ENCODE data around the gene SPPL2C.

Gene SPPL2C, protein sequence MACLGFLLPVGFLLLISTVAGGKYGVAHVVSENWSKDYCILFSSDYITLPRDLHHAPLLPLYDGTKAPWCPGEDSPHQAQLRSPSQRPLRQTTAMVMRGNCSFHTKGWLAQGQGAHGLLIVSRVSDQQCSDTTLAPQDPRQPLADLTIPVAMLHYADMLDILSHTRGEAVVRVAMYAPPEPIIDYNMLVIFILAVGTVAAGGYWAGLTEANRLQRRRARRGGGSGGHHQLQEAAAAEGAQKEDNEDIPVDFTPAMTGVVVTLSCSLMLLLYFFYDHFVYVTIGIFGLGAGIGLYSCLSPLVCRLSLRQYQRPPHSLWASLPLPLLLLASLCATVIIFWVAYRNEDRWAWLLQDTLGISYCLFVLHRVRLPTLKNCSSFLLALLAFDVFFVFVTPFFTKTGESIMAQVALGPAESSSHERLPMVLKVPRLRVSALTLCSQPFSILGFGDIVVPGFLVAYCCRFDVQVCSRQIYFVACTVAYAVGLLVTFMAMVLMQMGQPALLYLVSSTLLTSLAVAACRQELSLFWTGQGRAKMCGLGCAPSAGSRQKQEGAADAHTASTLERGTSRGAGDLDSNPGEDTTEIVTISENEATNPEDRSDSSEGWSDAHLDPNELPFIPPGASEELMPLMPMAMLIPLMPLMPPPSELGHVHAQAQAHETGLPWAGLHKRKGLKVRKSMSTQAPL

DNA sequence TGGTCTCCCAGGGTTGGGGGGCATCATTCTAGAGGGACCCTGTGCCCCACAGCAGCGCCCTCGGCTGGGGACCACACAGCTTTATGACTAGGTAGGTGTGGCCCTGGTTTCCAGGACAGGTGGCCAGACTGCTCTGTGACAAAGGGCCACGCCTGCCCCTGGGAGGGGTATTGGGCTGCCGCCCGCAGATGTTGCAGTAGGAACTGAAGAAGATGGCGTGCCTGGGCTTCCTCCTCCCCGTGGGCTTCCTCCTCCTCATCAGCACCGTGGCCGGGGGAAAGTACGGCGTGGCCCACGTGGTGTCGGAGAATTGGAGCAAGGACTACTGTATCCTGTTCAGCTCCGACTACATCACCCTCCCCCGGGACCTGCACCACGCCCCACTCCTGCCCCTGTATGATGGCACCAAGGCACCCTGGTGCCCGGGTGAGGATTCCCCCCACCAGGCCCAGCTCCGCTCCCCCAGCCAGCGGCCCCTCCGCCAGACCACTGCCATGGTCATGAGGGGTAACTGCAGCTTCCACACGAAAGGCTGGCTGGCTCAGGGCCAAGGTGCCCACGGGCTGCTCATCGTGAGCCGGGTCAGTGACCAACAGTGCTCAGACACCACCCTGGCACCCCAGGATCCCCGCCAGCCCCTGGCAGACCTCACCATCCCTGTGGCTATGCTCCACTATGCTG, at the start of gene SPPL2C:
SPPL2C (plus strand) TSS at position 187 of the 681 bp plus-strand sequence; CDS start at position 213, 26 bp downstream.
- no peaks in the 10 kb centered on the region for H3K27me3 Mint-ChIP-seq

DNA sequence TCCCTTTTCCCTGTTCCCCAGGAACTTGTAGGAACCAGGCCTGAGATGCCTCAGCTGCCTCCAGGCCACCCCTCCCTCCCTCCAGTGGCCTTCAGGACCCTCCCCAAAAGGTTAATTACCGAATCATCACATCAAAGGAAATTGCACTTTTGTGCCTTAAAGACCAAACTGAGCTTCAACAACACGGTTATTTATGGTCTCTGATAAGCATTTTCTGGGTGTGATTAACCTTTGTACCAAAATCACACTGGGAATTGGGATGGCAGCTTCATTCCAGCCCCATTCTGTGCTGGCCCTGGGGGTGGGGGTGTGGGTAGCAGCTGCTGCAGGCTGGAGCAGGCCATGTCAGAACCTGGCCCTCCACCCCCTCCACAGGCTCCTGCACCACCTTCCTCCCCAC, 43.9 kb upstream of the SPPL2C start:
- H3K4me1 Mint-ChIP-seq (ENCODE audit: low read depth) = no peaks in the 10 kb centered on the region
- no peak overlapping the region for H3K4me3 Mint-ChIP-seq
- H3K27ac Mint-ChIP-seq = no peak overlapping the region
- no peaks in the 10 kb centered on the region for H3K9me3 Mint-ChIP-seq (ENCODE audit: low read depth)
- peaks cover 15% of the 10 kb centered on the region for H3K27me3 Mint-ChIP-seq
- no peaks in the 10 kb centered on the region for H3K36me3 Mint-ChIP-seq

More for the DNA sequence above, at the start of gene SPPL2C:
- no peaks in the 10 kb centered on the region for H3K9me3 Mint-ChIP-seq (ENCODE audit: low read depth)
- no peaks in the 10 kb centered on the region for H3K36me3 Mint-ChIP-seq
- H3K4me3 Mint-ChIP-seq = no peak within 1 kb of the TSS
- no peaks in the 10 kb centered on the region for H3K4me1 Mint-ChIP-seq (ENCODE audit: low read depth)
- no peak within 1 kb of the TSS for H3K27ac Mint-ChIP-seq

DNA sequence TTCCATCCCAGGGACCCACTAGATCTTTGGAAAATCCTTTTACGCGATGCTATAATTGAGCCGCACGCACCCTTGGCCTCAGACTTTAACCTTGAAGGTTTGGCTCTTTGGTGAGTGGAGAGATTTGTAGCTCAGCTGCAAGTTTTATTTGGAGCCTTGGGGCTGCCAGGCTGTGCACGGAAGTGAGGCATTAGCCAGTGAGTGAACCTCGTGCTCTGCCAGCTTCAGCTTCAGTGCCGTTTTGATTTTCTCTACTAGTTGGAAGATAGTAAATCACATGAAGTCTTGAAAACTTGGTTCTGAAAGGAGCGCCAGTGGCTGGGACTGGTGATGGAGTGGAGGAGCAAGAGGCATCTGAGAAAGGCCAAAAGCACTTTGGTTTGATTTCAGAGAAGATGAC, 43.3 kb upstream of the SPPL2C start:
- Mint-ChIP-seq H3K4me3 (no peak overlapping the region), H3K27me3 (peaks cover 17% of the 10 kb centered on the region), H3K27ac (no peak overlapping the region), H3K9me3 (ENCODE audit: low read depth) (no peaks in the 10 kb centered on the region), H3K36me3 (no peaks in the 10 kb centered on the region), H3K4me1 (ENCODE audit: low read depth) (no peaks in the 10 kb centered on the region)

DNA sequence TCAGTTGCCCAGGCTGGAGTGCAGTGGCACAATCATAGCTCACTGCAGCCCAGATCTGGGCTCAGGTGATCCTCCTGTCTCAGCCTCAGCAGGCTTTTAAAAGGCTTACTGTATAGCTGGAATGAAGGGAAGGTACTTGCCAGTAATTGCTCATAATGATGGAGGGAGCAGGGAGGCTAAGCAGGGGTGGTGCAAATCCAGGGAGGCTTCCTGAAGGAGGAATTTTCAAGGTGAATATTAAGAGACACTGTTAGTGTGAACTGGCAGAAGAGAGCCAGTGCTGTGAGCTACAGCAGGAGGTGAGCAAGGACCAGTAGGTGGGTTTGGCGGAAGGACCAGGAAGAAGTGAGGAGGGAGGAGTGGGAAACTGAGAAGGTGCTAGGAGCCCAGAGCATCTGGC, 35.8 kb upstream of the SPPL2C start:
- no peaks in the 10 kb centered on the region for H3K36me3 Mint-ChIP-seq
- H3K9me3 Mint-ChIP-seq (ENCODE audit: low read depth) = no peaks in the 10 kb centered on the region
- no peak overlapping the region for H3K27ac Mint-ChIP-seq
- no peak overlapping the region for H3K4me3 Mint-ChIP-seq
- H3K27me3 Mint-ChIP-seq = peaks cover 11% of the 10 kb centered on the region
- H3K4me1 Mint-ChIP-seq (ENCODE audit: low read depth) = no peaks in the 10 kb centered on the region

DNA sequence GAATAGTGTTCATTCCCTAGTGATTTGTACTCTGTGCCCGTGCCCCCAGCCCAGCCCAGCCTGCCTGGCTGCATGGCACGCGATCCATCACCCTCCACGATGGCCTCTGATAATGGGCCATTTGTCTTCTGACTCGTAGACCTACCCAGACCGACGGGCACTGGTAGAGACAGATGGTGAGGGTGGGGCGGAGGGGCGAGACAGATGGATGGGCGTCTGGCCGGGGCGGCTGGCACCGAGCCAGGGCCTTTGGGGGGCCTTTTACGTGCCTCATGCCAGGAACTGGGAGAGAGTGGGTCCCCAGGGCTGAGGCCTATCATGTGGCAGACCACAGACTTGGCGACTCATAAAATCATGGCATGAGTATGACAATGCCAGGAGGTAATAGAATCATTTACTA, 35.2 kb upstream of the SPPL2C start:
- H3K4me3 Mint-ChIP-seq = no peak overlapping the region
- H3K27ac Mint-ChIP-seq = no peak overlapping the region
- H3K27me3 Mint-ChIP-seq = peaks cover 7% of the 10 kb centered on the region
- no peaks in the 10 kb centered on the region for H3K9me3 Mint-ChIP-seq (ENCODE audit: low read depth)
- no peaks in the 10 kb centered on the region for H3K36me3 Mint-ChIP-seq
- H3K4me1 Mint-ChIP-seq (ENCODE audit: low read depth) = no peaks in the 10 kb centered on the region

DNA sequence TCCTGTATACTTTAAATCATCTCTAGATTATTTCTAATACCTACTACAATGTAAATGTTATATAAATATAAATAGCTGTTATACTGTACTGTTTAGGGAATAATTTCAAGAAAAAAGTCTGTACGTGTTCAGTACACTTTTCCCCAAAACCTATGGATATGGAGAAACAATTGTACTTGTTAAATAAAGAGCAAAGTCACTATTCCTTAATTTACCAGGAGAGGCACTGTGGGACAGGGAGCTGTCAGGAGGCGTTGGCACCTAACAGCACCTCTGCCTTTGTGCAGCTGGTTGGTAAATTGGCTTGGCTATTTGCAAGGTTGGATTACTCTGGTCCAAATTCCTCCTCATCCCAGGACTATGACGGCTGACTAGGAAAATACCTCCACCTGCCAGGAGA, 32.6 kb upstream of the SPPL2C start:
- no peaks in the 10 kb centered on the region for H3K9me3 Mint-ChIP-seq (ENCODE audit: low read depth)
- H3K4me3 Mint-ChIP-seq = no peak overlapping the region
- H3K27ac Mint-ChIP-seq = no peak overlapping the region
- H3K27me3 Mint-ChIP-seq = peaks cover 3% of the 10 kb centered on the region
- no peaks in the 10 kb centered on the region for H3K4me1 Mint-ChIP-seq (ENCODE audit: low read depth)
- H3K36me3 Mint-ChIP-seq = no peaks in the 10 kb centered on the region

DNA sequence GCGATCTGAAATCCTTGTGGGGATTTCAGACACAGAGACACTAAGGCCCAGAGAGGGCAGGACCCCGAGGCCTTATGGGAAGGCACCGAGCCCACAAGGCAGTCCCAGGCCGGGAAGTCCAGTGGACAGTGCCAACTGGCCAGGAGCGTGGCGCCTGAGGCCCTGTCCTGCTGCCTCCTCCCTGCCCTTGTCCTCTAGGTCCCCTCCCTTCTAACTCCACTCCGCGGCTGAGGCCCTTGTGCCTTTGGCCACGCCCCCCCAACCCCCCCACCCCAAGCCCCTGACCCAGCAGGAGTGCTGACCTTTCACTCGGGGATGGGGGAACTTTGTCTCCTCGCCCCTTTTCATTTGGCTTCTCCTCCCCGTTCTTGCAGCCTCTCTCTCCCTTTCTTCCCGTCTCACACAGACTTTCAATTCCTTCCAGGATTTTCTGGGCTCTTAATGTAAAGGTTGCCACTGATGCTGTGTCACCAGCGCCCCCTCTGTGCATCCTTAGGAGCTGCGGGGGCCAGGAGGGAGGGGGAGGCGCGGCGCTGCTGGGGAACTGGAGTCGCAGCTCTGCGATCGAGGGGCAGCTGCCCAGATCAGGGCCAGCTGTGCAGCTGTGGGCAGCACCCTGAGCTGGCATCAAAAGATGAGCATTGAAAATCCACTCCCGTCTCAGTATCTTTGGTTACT, 31.5 kb upstream of the SPPL2C start:
- H3K27me3 Mint-ChIP-seq = peaks cover 3% of the 10 kb centered on the region
- H3K4me3 Mint-ChIP-seq = no peak overlapping the region
- no peaks in the 10 kb centered on the region for H3K9me3 Mint-ChIP-seq (ENCODE audit: low read depth)
- no peaks in the 10 kb centered on the region for H3K36me3 Mint-ChIP-seq
- H3K27ac Mint-ChIP-seq = no peak overlapping the region
- no peaks in the 10 kb centered on the region for H3K4me1 Mint-ChIP-seq (ENCODE audit: low read depth)

DNA sequence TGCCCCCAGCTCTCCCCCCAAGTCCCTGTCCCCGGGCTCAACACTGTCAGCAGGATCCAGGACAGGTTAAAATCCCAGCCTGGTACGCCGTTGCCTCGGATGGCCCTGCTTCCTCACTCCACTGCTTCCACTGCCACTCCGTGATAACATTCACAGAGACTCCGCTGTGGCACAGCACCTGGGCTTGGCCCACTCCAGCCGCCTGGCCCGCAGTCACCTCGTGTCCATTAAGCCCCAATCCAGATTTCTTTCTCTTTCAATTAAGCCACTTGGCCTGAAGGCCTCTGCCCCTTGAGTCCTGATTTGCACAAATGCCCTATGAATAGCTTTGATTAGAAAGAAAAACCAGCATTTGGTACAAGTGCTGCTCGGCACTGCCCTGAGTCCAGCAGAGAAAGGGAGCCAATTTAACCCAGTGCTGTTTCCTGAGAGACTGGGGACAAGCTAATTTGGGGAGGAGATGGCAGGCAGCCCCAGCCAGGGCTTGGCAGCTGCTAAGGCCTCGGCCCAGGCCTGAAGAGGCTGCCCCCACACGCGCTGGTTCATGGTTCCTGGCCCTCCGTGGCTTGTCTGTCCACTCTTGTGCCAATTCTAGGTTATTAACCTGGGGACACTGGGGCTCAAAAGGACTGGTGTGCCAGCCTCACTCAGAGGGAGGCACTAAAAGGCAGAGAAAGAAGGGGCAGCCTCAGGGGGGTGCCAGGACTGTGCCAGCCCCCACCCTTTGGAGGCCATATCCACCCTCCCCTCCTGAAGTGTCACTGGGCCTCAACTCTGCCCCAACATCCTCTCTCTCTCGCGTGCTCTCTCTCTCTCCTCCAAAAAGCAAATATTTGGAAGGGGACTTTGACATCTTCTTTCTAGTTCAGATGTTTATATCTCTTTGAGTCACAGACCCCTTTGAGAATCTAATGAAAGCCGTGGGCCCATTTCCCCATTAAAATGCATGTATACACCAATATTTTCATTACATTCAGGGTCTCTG, 29.8 kb upstream of the SPPL2C start:
- H3K27ac Mint-ChIP-seq = no peak overlapping the region
- no peaks in the 10 kb centered on the region for H3K36me3 Mint-ChIP-seq
- H3K27me3 Mint-ChIP-seq = peaks cover 3% of the 10 kb centered on the region
- no peak overlapping the region for H3K4me3 Mint-ChIP-seq
- no peaks in the 10 kb centered on the region for H3K9me3 Mint-ChIP-seq (ENCODE audit: low read depth)
- H3K4me1 Mint-ChIP-seq (ENCODE audit: low read depth) = no peaks in the 10 kb centered on the region

DNA sequence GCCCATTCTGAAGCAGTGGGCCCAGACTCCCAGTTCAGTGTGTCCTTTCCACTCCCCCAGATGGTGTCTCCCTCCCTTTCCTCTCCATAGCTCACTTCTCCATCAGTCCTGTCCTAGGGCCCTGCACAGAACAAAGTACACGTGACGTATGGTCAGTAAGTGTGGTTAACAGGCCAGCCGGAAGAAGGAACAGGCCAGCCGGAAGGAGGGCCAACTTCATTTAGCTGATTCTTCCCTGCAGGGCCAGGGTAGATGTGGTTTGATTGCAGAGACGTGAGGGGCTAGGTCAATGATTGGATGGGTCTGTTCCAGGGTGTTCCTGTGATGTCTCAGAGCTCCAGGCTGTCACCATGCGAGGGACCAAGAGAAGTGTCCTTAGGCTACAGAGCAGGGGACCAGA, 28.9 kb upstream of the SPPL2C start:
- H3K36me3 Mint-ChIP-seq = no peaks in the 10 kb centered on the region
- H3K4me1 Mint-ChIP-seq (ENCODE audit: low read depth) = no peaks in the 10 kb centered on the region
- no peak overlapping the region for H3K4me3 Mint-ChIP-seq
- no peak overlapping the region for H3K27ac Mint-ChIP-seq
- no peaks in the 10 kb centered on the region for H3K9me3 Mint-ChIP-seq (ENCODE audit: low read depth)
- peaks cover 3% of the 10 kb centered on the region for H3K27me3 Mint-ChIP-seq

DNA sequence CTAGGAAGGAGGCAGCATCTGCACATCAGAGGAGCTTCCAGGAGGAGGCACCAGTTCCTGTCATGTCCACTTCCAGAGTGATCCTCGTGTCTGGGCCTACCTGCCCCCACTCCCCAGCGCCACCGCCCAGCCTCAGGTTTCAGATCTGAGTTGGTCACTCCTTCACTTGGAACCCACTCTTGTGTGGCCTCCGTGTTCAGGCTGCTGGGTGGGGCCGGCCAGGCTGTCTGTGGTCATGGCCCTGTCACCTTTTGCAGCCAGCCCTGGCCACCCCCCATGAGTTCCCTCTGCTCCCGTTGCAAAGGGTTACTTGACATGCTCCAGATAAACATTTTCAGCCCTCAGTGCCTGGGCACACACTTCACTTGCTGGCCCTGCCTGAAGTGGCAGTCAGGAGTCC, 26.6 kb upstream of the SPPL2C start:
- Mint-ChIP-seq H3K4me3 (no peak overlapping the region), H3K9me3 (ENCODE audit: low read depth) (no peaks in the 10 kb centered on the region), H3K27ac (no peak overlapping the region), H3K4me1 (ENCODE audit: low read depth) (no peaks in the 10 kb centered on the region), H3K27me3 (peaks cover 3% of the 10 kb centered on the region), H3K36me3 (no peaks in the 10 kb centered on the region)

DNA sequence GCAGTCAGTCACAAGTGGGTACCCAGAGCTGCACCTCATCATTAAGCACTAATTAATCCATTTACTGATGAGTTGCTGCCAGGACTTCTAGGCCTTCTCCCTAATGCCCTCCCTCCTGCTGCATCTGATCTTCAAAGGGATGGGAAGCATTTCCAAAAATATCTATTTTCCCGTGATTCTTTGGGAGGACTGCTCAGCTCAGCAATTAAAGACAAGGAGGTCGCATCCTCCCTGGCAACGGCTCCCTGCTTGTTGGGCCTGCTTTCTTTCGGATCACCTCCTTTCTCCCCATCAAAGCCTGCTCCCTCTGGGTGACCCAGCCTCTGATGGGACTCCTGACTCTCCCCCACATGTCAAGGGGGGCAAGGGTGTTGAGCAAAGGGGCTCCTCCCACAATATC, 26.0 kb upstream of the SPPL2C start:
- H3K9me3 Mint-ChIP-seq (ENCODE audit: low read depth) = no peaks in the 10 kb centered on the region
- no peaks in the 10 kb centered on the region for H3K36me3 Mint-ChIP-seq
- peaks cover 2% of the 10 kb centered on the region for H3K27me3 Mint-ChIP-seq

DNA sequence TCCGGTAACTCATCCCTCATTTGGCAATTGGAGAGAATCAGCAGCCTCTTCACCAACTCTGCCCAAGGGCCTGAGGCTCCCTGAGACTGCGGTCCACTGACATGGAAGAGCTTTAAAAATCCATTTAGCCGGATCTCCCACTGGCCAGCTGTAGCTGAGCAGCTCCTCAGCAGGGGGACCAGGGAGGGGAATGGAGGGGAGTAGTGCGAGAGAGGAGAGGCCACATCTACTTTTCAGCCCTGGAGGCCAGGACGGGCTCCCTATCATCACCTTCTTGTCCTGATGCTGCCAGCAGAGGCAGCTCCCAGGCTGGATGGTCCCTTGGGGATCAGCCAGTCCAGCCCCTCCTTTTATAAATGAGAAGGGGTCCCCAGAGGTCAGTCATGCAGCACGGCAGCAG, 25.0 kb upstream of the SPPL2C start:
- Mint-ChIP-seq H3K27ac (no peak overlapping the region), H3K4me1 (ENCODE audit: low read depth) (peaks cover 2% of the 10 kb centered on the region), H3K9me3 (ENCODE audit: low read depth) (no peaks in the 10 kb centered on the region), H3K4me3 (no peak overlapping the region), H3K27me3 (no peaks in the 10 kb centered on the region), H3K36me3 (no peaks in the 10 kb centered on the region)

More for the DNA sequence above, 26.0 kb upstream of the SPPL2C start:
- no peak overlapping the region for H3K27ac Mint-ChIP-seq
- H3K4me1 Mint-ChIP-seq (ENCODE audit: low read depth) = peaks cover 1% of the 10 kb centered on the region
- no peak overlapping the region for H3K4me3 Mint-ChIP-seq

DNA sequence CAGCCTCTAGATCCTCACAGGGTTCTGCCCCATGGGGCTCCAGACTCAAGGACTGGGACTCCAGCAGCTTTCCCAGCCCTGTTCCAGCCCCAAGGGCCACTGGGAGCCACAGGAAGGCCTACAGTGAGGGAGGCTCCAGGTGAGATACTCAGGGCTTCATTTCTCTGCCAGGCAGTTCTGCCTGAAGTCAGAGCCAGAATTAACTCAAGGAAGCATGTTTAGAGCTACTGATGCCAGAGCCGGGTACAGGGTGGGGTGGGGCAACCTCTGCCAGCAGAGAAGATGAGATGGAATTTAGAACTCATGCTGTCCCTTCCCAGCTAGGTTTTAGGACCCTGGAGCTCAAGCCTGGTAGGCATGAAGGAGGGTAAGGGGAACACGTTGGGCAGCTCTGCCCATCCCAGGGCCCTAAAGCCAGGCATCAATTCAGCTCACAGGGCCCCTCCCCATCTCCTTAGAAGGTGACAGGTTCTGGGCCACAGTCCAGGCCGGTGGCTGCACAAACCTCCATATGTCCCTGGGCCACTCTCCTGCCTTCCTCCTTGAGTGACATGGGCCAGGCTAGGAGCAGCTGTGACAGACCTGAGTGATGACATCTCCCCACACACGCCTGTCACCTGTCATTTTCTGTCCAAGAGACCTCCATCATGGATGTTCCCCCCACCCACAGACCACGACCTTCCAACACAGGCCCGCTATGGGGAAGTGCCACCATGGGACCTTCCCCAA, 24.5 kb upstream of the SPPL2C start:
- Mint-ChIP-seq H3K36me3 (no peaks in the 10 kb centered on the region), H3K9me3 (ENCODE audit: low read depth) (no peaks in the 10 kb centered on the region), H3K27ac (no peak overlapping the region), H3K4me3 (no peak overlapping the region), H3K4me1 (ENCODE audit: low read depth) (peaks cover 2% of the 10 kb centered on the region), H3K27me3 (no peaks in the 10 kb centered on the region)
